Colonic mucosa (tissue), 4 donors: ENCODE data around the gene RABGGTB. TPM values are rescaled to one million over a fixed set of nuclear protein-coding genes. Genes with fewer than 3 reads are reported as not detected.
"Not testable (repeated sequence)": the region's sequence is repeated elsewhere in the genome, so short reads cannot be mapped to it uniquely, and the experiment has no call there.

ENCODE experiments used
- DNase-seq: peaks from one replicate; pipeline ENCODE4 v3.0.0-alpha.2; 2020
- H3K27ac ChIP-seq: fragments of 200-600 bp; one replicate; pipeline ENCODE4 v1.8.0; 2021
- H3K27me3 ChIP-seq: fragments of 200-600 bp; one replicate; pipeline ENCODE4 v1.8.0; 2021
- H3K36me3 ChIP-seq: fragments of 200-600 bp; one replicate; pipeline ENCODE4 v1.8.0; 2021
- H3K4me1 ChIP-seq: fragments of 200-600 bp; one replicate; pipeline ENCODE4 v1.8.0; 2021; ENCODE audit warnings: mild to moderate bottlenecking
- H3K4me3 ChIP-seq: fragments of 200-600 bp; one replicate; pipeline ENCODE4 v1.8.0; 2021
- H3K9ac ChIP-seq, 2 donors: one replicate each; pipeline ENCODE4 v1.7.0; 2013; ENCODE audit warnings: control low read depth in 2 of 2, low read depth in 2 of 2, low read length in 2 of 2
- H3K9me3 ChIP-seq: fragments of 200-600 bp; one replicate; pipeline ENCODE4 v1.8.0; 2021
- CTCF ChIP-seq: fragments of 200-600 bp; IDR thresholded peaks from one replicate; pipeline ENCODE4 v1.8.0; 2022; ENCODE audit warnings: antibody characterized with exemption, mild to moderate bottlenecking
- intact Hi-C: fragments of 100-400 bp; cut with DNase I; formaldehyde crosslinking; loops from one replicate; pipeline ENCODE4 v1.14.1; 2022
- total RNA-seq, 2 donors: library from RNA; stranded (reverse); fragmentation: NEBNext Ultra II Directional in 1 of 2; extraction: Animal tissue kit (Norgen Biotek cat#: 25700) in 1 of 2; gene quantifications; one replicate each; pipeline ENCODE4 v1.2.1, GENCODE V29; 2021
- donor health status: healthy.
- donor health status: DM: no; HTN: no; CAD: no.
- donor health status: DM: no; HTN: no; CAD: no.

RABGGTB gene
- total RNA-seq, 2 donors from 2014 or later = 58.3 to 67.6 TPM

- no peak overlapping the region for H3K27ac ChIP-seq
- no peaks in the 10 kb centered on the region for H3K9me3 ChIP-seq
- intact Hi-C loops = no loop called here
- H3K4me3 ChIP-seq = no peak overlapping the region
- H3K4me1 ChIP-seq = no peaks in the 10 kb centered on the region
- TF ChIP-seq CTCF = no peak
- no peaks in the 10 kb centered on the region for H3K36me3 ChIP-seq
- DNase-seq = no peak
- no peak overlapping the region for H3K9ac ChIP-seq
- H3K27me3 ChIP-seq = no peaks in the 10 kb centered on the region
Measured at GRCh38 chr1:75765697-75766355, 20.2 kb upstream of the RABGGTB start.

- Histone ChIP-seq H3K9ac (no peak overlapping the region), H3K27me3 (no peaks in the 10 kb centered on the region), H3K4me1 (no peaks in the 10 kb centered on the region), H3K27ac (no peak overlapping the region), H3K36me3 (no peaks in the 10 kb centered on the region), H3K4me3 (no peak overlapping the region), H3K9me3 (no peaks in the 10 kb centered on the region)
- TF ChIP-seq CTCF = no peak
- intact Hi-C loops = no loop called here
- DNase-seq = no peak
Measured at GRCh38 chr1:75768016-75768415, 18.0 kb upstream of the RABGGTB start.

GRCh38 chr1:75770761-75771160 lies 15.3 kb upstream of the RABGGTB start:
- Histone ChIP-seq H3K36me3 (no peaks in the 10 kb centered on the region), H3K4me1 (no peaks in the 10 kb centered on the region), H3K27ac (no peak overlapping the region), H3K9ac (no peak overlapping the region), H3K27me3 (no peaks in the 10 kb centered on the region), H3K4me3 (no peak overlapping the region), H3K9me3 (no peaks in the 10 kb centered on the region)
- intact Hi-C loops = no loop called here
- TF ChIP-seq CTCF = no peak
- no peak for DNase-seq

GRCh38 chr1:75771978-75772377 lies 14.1 kb upstream of the RABGGTB start:
- no peaks in the 10 kb centered on the region for H3K4me1 ChIP-seq
- H3K27me3 ChIP-seq = no peaks in the 10 kb centered on the region
- no peaks in the 10 kb centered on the region for H3K36me3 ChIP-seq
- H3K4me3 ChIP-seq = no peak overlapping the region
- H3K9me3 ChIP-seq = no peaks in the 10 kb centered on the region
- no peak overlapping the region for H3K9ac ChIP-seq
- intact Hi-C loops = no loop called here
- H3K27ac ChIP-seq = no peak overlapping the region
- no peak for DNase-seq
- no peak for TF ChIP-seq CTCF

GRCh38 chr1:75777812-75778211 lies 8.2 kb upstream of the RABGGTB start:
- H3K4me3 ChIP-seq, H3K27ac ChIP-seq, H3K9me3 ChIP-seq, H3K36me3 ChIP-seq, DNase-seq, H3K27me3 ChIP-seq, intact Hi-C loops, H3K4me1 ChIP-seq, H3K9ac ChIP-seq: not testable (repeated sequence)

GRCh38 chr1:75778694-75779093 lies 7.4 kb upstream of the RABGGTB start:
- H3K36me3 ChIP-seq, H3K9ac ChIP-seq, H3K9me3 ChIP-seq, intact Hi-C loops, DNase-seq, H3K27ac ChIP-seq, H3K4me1 ChIP-seq, H3K4me3 ChIP-seq, H3K27me3 ChIP-seq: not testable (repeated sequence)

GRCh38 chr1:75780183-75780582 lies 5.9 kb upstream of the RABGGTB start:
- H3K4me1 ChIP-seq, H3K36me3 ChIP-seq, intact Hi-C loops, H3K9ac ChIP-seq, DNase-seq, H3K4me3 ChIP-seq, H3K9me3 ChIP-seq, H3K27ac ChIP-seq, H3K27me3 ChIP-seq: not testable (repeated sequence)

GRCh38 chr1:75783920-75784319 lies 2.1 kb upstream of the RABGGTB start:
- H3K27ac ChIP-seq, H3K9me3 ChIP-seq, H3K27me3 ChIP-seq, intact Hi-C loops, H3K4me1 ChIP-seq, DNase-seq, H3K4me3 ChIP-seq, H3K9ac ChIP-seq, H3K36me3 ChIP-seq: not testable (repeated sequence)
